Psoas muscle (tissue), 8 donors: Measurements from ENCODE around the gene MYH7. TPM values are rescaled to one million over a fixed set of nuclear protein-coding genes. Genes with fewer than 3 reads are reported as not detected.

Experiments used
- ATAC-seq, 4 donors: fragments of 200-7000 bp; cut with Tn5 transposase; one replicate each; pipeline ENCODE4 v1.9.1; 2020; ENCODE audit warnings: moderate library complexity in 3 of 4, mild to moderate bottlenecking in 2 of 4
- DNase-seq, 2 donors: peaks; one replicate each; pipeline ENCODE4 v3.0.0-alpha.2; 2020
- H3K27ac ChIP-seq: fragments of 200-600 bp; one replicate; pipeline ENCODE4 v1.8.0; 2022
- H3K27me3 ChIP-seq, 3 donors: fragments of 200-600 bp in 1 of 3; one replicate each; pipeline versions ENCODE4 v1.6.1 to v1.8.0; 2013 to 2022; ENCODE audit warnings: low read length in 2 of 3, mild to moderate bottlenecking in 2 of 3, moderate library complexity in 1 of 3; ENCODE audit not compliant: insufficient read depth in 3 of 3
- H3K36me3 ChIP-seq, 2 donors: fragments of 200-600 bp in 1 of 2; one replicate each; pipeline versions ENCODE4 v1.6.1 to v1.8.0; 2013 to 2022; ENCODE audit warnings: low read depth in 1 of 2, mild to moderate bottlenecking in 1 of 2, moderate library complexity in 1 of 2; ENCODE audit not compliant: insufficient read depth in 1 of 2
- H3K4me1 ChIP-seq: fragments of 200-600 bp; one replicate; pipeline ENCODE4 v1.8.0; 2022
- H3K4me3 ChIP-seq: fragments of 200-600 bp; one replicate; pipeline ENCODE4 v1.8.0; 2022; ENCODE audit warnings: mild to moderate bottlenecking
- H3K9me3 ChIP-seq: fragments of 200-600 bp; one replicate; pipeline ENCODE4 v1.8.0; 2022
- WGBS, 3 donors: extraction: QIAGEN DNeasy Blood & Tissue Kit; methylation state at CpG; one replicate each; pipeline versions ENCODE4 v1.1.6 to v1.1.7; 2013; 5-methylcytosine and 5-hydroxymethylcytosine counted together
- intact Hi-C, 2 donors: fragments of 100-400 bp; cut with DNase I; formaldehyde crosslinking; loops; one replicate each; pipeline versions ENCODE4 v1.11.0 to v1.14.2; 2022
- polyA plus RNA-seq, 3 donors: library from polyadenylated mRNA; stranded (reverse); fragments of 200-250 nt; gene quantifications; one replicate each; pipeline ENCODE4 v1.2.3, GENCODE V29; 2013
- total RNA-seq, 4 donors: library from RNA; stranded (reverse); fragmentation: NEBNext Ultra II Directional in 2 of 4; extraction: Animal tissue kit (Norgen Biotek cat#: 25700) in 2 of 4; gene quantifications; one replicate each; pipeline versions ENCODE4 v1.2.1 to v1.2.4, GENCODE V29; 2021 to 2023
- TF ChIP-seq, protein P1 (sequence below): fragments of 200-600 bp; IDR thresholded peaks from one replicate; pipeline ENCODE4 v1.8.0; 2022; ENCODE audit warnings: antibody characterized with exemption
- donor health status: healthy with polysubstance abuse.
- donor health status: DM: no; HTN: no; CAD: no; lungs with moderate emphysema.
- donor health status: Bipolar disorder and iron deficiency.
- donor health status: healthy.
- donor health status: DM: yes; HTN: yes; CAD: no.
- donor health status: DM: no; HTN: no; CAD: no.
- donor health status: DM: no; HTN: no; CAD: no.
- donor health status: DM: yes; HTN: yes; CAD: no.

Gene MYH7
- total and polyA plus RNA-seq, 7 donors = 1,035 to 15,830 (median 4,588) TPM

DNA sequence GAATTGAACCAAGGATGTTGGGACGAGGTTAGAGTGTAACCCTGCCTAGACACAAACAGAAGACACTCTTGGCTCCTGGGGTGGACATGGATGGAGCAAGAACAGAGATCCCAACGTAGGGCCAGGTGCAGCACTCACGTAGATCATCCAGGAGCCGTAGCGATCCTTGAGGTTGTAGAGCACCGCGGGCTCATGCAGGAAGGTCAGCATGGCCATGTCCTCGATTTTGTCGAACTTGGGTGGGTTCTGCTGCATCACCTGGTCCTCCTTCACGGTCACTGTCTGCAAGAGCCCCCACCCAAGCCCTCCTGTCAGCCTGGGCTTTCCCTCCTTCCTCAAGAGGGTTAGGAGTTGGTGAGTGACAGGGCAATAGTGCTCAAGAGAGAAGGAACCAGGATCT, 2.5 kb downstream of the MYH7 start:
- H3K27me3 ChIP-seq = no peaks in the 10 kb centered on the region
- intact Hi-C loops = no loop called here
- H3K36me3 ChIP-seq = peaks cover 0 to 5% of the 10 kb centered on the region in 2 donors
- H3K27ac ChIP-seq = peak overlapping the region; percentile 60
- H3K9me3 ChIP-seq = no peaks in the 10 kb centered on the region
- TF ChIP-seq, protein P1, sequence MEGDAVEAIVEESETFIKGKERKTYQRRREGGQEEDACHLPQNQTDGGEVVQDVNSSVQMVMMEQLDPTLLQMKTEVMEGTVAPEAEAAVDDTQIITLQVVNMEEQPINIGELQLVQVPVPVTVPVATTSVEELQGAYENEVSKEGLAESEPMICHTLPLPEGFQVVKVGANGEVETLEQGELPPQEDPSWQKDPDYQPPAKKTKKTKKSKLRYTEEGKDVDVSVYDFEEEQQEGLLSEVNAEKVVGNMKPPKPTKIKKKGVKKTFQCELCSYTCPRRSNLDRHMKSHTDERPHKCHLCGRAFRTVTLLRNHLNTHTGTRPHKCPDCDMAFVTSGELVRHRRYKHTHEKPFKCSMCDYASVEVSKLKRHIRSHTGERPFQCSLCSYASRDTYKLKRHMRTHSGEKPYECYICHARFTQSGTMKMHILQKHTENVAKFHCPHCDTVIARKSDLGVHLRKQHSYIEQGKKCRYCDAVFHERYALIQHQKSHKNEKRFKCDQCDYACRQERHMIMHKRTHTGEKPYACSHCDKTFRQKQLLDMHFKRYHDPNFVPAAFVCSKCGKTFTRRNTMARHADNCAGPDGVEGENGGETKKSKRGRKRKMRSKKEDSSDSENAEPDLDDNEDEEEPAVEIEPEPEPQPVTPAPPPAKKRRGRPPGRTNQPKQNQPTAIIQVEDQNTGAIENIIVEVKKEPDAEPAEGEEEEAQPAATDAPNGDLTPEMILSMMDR = no peak
- DNase-seq (no peak), ATAC-seq (peak in 1 of 4 donors; percentile 6)
- 51 to 69% (median 60%) methylated on average over 10 of the region's 10 CpGs for whole genome bisulfite sequencing, 3 donors
- H3K4me3 ChIP-seq = peak overlapping the region; percentile 53
- peaks cover 20% of the 10 kb centered on the region for H3K4me1 ChIP-seq

DNA sequence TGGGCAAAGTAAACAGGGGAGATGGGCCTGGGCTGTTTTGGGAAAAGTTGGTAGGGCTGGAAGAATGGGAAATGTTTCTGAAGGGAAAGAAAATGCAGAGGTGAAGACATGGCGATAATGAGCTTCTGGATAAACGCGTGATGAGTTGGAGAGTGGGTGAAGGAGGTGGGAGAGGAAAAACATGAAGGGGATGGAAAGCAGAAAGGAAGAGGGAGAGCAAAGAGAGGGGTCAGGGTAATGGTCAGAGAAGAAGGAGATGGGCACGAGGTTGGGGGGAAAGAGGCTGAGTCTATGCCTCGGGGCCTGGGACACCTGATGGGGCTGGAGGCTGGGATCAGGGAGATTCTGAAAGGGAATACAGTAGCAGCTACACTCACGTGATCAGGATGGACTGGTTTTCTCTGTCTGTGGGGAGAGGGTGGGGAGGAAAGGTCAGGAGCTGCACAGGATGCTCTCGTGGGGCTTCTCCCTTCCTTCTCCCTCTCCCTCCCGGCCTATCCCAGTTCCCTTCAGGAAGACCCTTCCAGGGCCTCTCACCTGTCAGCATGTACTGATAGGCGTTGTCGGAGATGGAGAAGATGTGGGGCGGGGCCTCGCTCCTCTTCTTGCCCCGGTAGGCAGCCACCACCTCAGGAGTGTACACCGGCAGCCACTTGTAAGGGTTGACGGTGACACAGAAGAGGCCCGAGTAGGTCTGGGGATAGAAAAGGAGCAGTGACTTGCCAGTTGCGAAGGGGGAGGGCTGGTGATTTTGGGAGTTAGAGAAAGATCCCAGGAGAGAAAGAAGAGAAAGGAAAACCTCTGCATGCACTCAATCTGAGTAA, 3.1 kb downstream of the MYH7 start:
- peaks cover 0 to 9% of the 10 kb centered on the region in 2 donors for H3K36me3 ChIP-seq
- ATAC-seq = no peak
- DNase-seq = no peak

DNA sequence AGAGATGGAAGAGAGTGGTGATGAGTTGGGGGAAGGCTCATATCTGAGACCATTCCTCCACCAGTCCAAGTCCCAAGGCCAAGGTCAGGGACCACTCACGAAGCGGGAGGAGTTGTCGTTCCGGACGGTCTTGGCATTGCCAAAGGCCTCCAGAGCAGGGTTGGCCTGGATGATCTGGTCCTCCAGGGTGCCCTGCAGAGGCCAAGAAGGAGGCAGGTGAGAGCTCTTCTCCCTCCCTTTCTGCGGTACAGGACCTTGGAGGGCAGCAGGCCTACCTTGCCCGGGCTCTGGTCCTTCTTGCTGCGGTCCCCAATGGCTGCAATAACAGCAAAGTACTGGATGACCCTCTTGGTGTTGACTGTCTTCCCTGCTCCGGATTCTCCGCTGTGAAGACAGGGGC, 4.0 kb downstream of the MYH7 start:
- 56 to 59% (median 59%) methylated on average over 10 of the region's 10 CpGs for WGBS, 3 donors
- TF ChIP-seq, protein P1 = no peak
- Histone ChIP-seq H3K27me3 (no peaks in the 10 kb centered on the region), H3K27ac (no peak overlapping the region), H3K36me3 (peaks cover 0 to 12% of the 10 kb centered on the region in 2 donors), H3K4me1 (peaks cover 8% of the 10 kb centered on the region), H3K4me3 (peak overlapping the region; percentile 53), H3K9me3 (no peaks in the 10 kb centered on the region)
- DNase-seq (no peak), ATAC-seq (no peak)
- intact Hi-C loops = no loop called here

More for the DNA sequence above, 3.1 kb downstream of the MYH7 start:
- WGBS, 3 donors = 51 to 64% (median 62%) methylated on average over 17 of the region's 17 CpGs
- H3K4me1 ChIP-seq = peaks cover 15% of the 10 kb centered on the region
- peak overlapping the region; percentile 53 for H3K4me3 ChIP-seq
- H3K27ac ChIP-seq = no peak overlapping the region
- H3K9me3 ChIP-seq = no peaks in the 10 kb centered on the region
- intact Hi-C loops = no loop called here
- TF ChIP-seq, protein P1 = no peak
- H3K27me3 ChIP-seq = no peaks in the 10 kb centered on the region

DNA sequence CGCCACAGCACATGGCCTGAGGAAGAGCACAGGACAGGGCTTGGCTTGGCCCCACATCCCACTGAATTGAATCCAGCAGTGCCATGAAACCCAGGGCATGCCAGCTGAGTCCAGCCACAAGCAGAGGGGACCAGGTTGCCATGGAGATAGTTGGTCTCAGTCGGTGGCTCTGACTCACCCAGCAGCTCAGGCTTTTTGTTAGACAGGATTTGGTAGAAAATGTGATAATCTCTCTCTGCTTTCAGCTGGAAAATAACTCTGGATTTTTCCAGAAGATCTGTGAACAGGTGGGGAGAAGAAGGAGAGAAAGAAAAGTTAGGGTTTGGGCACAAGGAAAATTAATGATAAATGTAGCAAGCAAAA, 4.8 kb downstream of the MYH7 start:
- H3K4me1 ChIP-seq = peaks cover 2% of the 10 kb centered on the region
- no peak for DNase-seq
- intact Hi-C loops = no loop called here
- H3K36me3 ChIP-seq = peaks cover 0 to 15% of the 10 kb centered on the region in 2 donors
- ATAC-seq = peak in 2 of 4 donors; percentile 10 to 20
- H3K9me3 ChIP-seq = no peaks in the 10 kb centered on the region
- peak overlapping the region; percentile 53 for H3K4me3 ChIP-seq
- H3K27ac ChIP-seq = no peak overlapping the region
- 12 to 28% (median 26%) methylated on average over 2 of the region's 2 CpGs for WGBS, 3 donors
- TF ChIP-seq, protein P1 = no peak
- no peaks in the 10 kb centered on the region for H3K27me3 ChIP-seq
